Activated T-helper 2 cell treated with anti-CD3 and anti-CD28 coated beads, Interferon-gamma antibody, Interleukin-2, Interleukin-4, amounts not matched to agents 10 μg/mL and 5 μg/mL and 100 μg/mL, durations not matched to agents 14 hours and 24 hours and 36 hours (primary cell): Measurements from ENCODE around the gene FARP1. TPM values are rescaled to one million over a fixed set of nuclear protein-coding genes. Genes with fewer than 3 reads are reported as not detected.

ENCODE experiments used
- DNase-seq: peaks from one replicate; pipeline ENCODE4 v3.0.0; 2021; ENCODE audit warnings: low spot score
- H3K27ac Mint-ChIP-seq: one replicate; pipeline ENCODE4 v1.8.0; 2021; ENCODE audit warnings: mixed read lengths
- H3K27me3 Mint-ChIP-seq: one replicate; pipeline ENCODE4 v1.8.0; 2021; ENCODE audit warnings: low read depth, mixed read lengths
- H3K36me3 Mint-ChIP-seq: one replicate; pipeline ENCODE4 v1.8.0; 2021; ENCODE audit warnings: low read depth, mixed read lengths
- H3K4me1 Mint-ChIP-seq: one replicate; pipeline ENCODE4 v1.8.0; 2021; ENCODE audit warnings: low read depth, mixed read lengths
- H3K4me3 Mint-ChIP-seq: one replicate; pipeline ENCODE4 v1.8.0; 2021; ENCODE audit warnings: low read depth, mild to moderate bottlenecking, moderate library complexity, mixed read lengths
- H3K9me3 Mint-ChIP-seq: one replicate; pipeline ENCODE4 v1.8.0; 2021; ENCODE audit warnings: mixed read lengths
- intact Hi-C: fragments of 100-400 bp; cut with micrococcal nuclease; formaldehyde crosslinking; loops from one replicate; pipeline ENCODE4 v1.15.1; 2023
- total RNA-seq: library from RNA; stranded (reverse); gene quantifications from 2 replicates; pipeline ENCODE4 v1.2.3, GENCODE V29; 2022

The FARP1 gene
- total RNA-seq, 1 donor from 2014 or later: 0.89 TPM

GRCh38 chr13:98285852-98286594, 143.1 kb downstream of the FARP1 start:
- Mint-ChIP-seq H3K4me3 (no peak overlapping the region), H3K4me1 (no peaks in the 10 kb centered on the region), H3K9me3 (no peaks in the 10 kb centered on the region), H3K27me3 (no peaks in the 10 kb centered on the region), H3K27ac (no peak overlapping the region), H3K36me3 (no peaks in the 10 kb centered on the region)
- DNase-seq: no peak
- intact Hi-C loops: no loop called here

GRCh38 chr13:98286799-98287198, 143.9 kb downstream of the FARP1 start:
- intact Hi-C loops: no loop called here
- no peaks in the 10 kb centered on the region for H3K36me3 Mint-ChIP-seq
- H3K27ac Mint-ChIP-seq: no peak overlapping the region
- no peaks in the 10 kb centered on the region for H3K4me1 Mint-ChIP-seq
- no peak for DNase-seq
- H3K27me3 Mint-ChIP-seq: no peaks in the 10 kb centered on the region
- no peak overlapping the region for H3K4me3 Mint-ChIP-seq
- no peaks in the 10 kb centered on the region for H3K9me3 Mint-ChIP-seq

GRCh38 chr13:98288211-98288610, 145.3 kb downstream of the FARP1 start:
- H3K4me3 Mint-ChIP-seq: no peak overlapping the region
- intact Hi-C loops: no loop called here
- no peak overlapping the region for H3K27ac Mint-ChIP-seq
- no peaks in the 10 kb centered on the region for H3K9me3 Mint-ChIP-seq
- no peaks in the 10 kb centered on the region for H3K36me3 Mint-ChIP-seq
- H3K4me1 Mint-ChIP-seq: no peaks in the 10 kb centered on the region
- no peaks in the 10 kb centered on the region for H3K27me3 Mint-ChIP-seq
- DNase-seq: no peak

- H3K4me3 Mint-ChIP-seq: no peak overlapping the region
- H3K4me1 Mint-ChIP-seq: no peaks in the 10 kb centered on the region
- no peak for DNase-seq
- H3K36me3 Mint-ChIP-seq: no peaks in the 10 kb centered on the region
- H3K27ac Mint-ChIP-seq: no peak overlapping the region
- no peaks in the 10 kb centered on the region for H3K27me3 Mint-ChIP-seq
- H3K9me3 Mint-ChIP-seq: no peaks in the 10 kb centered on the region
- intact Hi-C loops: no loop called here
These were observed 146.5 kb downstream of the FARP1 start for GRCh38 chr13:98289339-98289945.

GRCh38 chr13:98290261-98290660, 147.4 kb downstream of the FARP1 start:
- Mint-ChIP-seq H3K27ac (no peak overlapping the region), H3K27me3 (no peaks in the 10 kb centered on the region), H3K36me3 (no peaks in the 10 kb centered on the region), H3K9me3 (no peaks in the 10 kb centered on the region), H3K4me1 (no peaks in the 10 kb centered on the region), H3K4me3 (no peak overlapping the region)
- intact Hi-C loops: no loop called here
- no peak for DNase-seq

GRCh38 chr13:98291658-98292057, 148.8 kb downstream of the FARP1 start:
- H3K27me3 Mint-ChIP-seq: no peaks in the 10 kb centered on the region
- no peaks in the 10 kb centered on the region for H3K36me3 Mint-ChIP-seq
- H3K4me1 Mint-ChIP-seq: no peaks in the 10 kb centered on the region
- no peak overlapping the region for H3K27ac Mint-ChIP-seq
- DNase-seq: no peak
- H3K4me3 Mint-ChIP-seq: no peak overlapping the region
- intact Hi-C loops: no loop called here
- H3K9me3 Mint-ChIP-seq: no peaks in the 10 kb centered on the region

GRCh38 chr13:98293103-98293502, 150.2 kb downstream of the FARP1 start:
- Mint-ChIP-seq H3K4me1 (no peaks in the 10 kb centered on the region), H3K27me3 (no peaks in the 10 kb centered on the region), H3K4me3 (no peak overlapping the region), H3K27ac (no peak overlapping the region), H3K9me3 (no peaks in the 10 kb centered on the region), H3K36me3 (no peaks in the 10 kb centered on the region)
- no peak for DNase-seq
- intact Hi-C loops: no loop called here

GRCh38 chr13:98293570-98294142, 150.8 kb downstream of the FARP1 start:
- Mint-ChIP-seq H3K27ac (no peak overlapping the region), H3K4me3 (no peak overlapping the region), H3K4me1 (no peaks in the 10 kb centered on the region), H3K9me3 (no peaks in the 10 kb centered on the region), H3K27me3 (no peaks in the 10 kb centered on the region), H3K36me3 (no peaks in the 10 kb centered on the region)
- DNase-seq: no peak
- intact Hi-C loops: no loop called here

- DNase-seq: no peak
- intact Hi-C loops: no loop called here
- no peaks in the 10 kb centered on the region for H3K27me3 Mint-ChIP-seq
- H3K27ac Mint-ChIP-seq: no peak overlapping the region
- H3K9me3 Mint-ChIP-seq: no peaks in the 10 kb centered on the region
- H3K4me3 Mint-ChIP-seq: no peak overlapping the region
- no peaks in the 10 kb centered on the region for H3K36me3 Mint-ChIP-seq
- H3K4me1 Mint-ChIP-seq: no peaks in the 10 kb centered on the region
These were observed 152.5 kb downstream of the FARP1 start for GRCh38 chr13:98295371-98295770.

GRCh38 chr13:98297051-98297450, 154.2 kb downstream of the FARP1 start:
- H3K4me3 Mint-ChIP-seq: no peak overlapping the region
- no peaks in the 10 kb centered on the region for H3K36me3 Mint-ChIP-seq
- H3K27me3 Mint-ChIP-seq: no peaks in the 10 kb centered on the region
- intact Hi-C loops: no loop called here
- no peak overlapping the region for H3K27ac Mint-ChIP-seq
- no peak for DNase-seq
- no peaks in the 10 kb centered on the region for H3K9me3 Mint-ChIP-seq
- H3K4me1 Mint-ChIP-seq: no peaks in the 10 kb centered on the region

- no peaks in the 10 kb centered on the region for H3K4me1 Mint-ChIP-seq
- intact Hi-C loops: no loop called here
- no peak for DNase-seq
- no peak overlapping the region for H3K27ac Mint-ChIP-seq
- no peaks in the 10 kb centered on the region for H3K9me3 Mint-ChIP-seq
- no peak overlapping the region for H3K4me3 Mint-ChIP-seq
- no peaks in the 10 kb centered on the region for H3K36me3 Mint-ChIP-seq
- no peaks in the 10 kb centered on the region for H3K27me3 Mint-ChIP-seq
These were observed 154.9 kb downstream of the FARP1 start for GRCh38 chr13:98297745-98298144.

- H3K27ac Mint-ChIP-seq: no peak overlapping the region
- H3K36me3 Mint-ChIP-seq: no peaks in the 10 kb centered on the region
- no peaks in the 10 kb centered on the region for H3K27me3 Mint-ChIP-seq
- no peaks in the 10 kb centered on the region for H3K4me1 Mint-ChIP-seq
- H3K9me3 Mint-ChIP-seq: no peaks in the 10 kb centered on the region
- DNase-seq: no peak
- H3K4me3 Mint-ChIP-seq: no peak overlapping the region
- intact Hi-C loops: no loop called here
These were observed 155.7 kb downstream of the FARP1 start for GRCh38 chr13:98298599-98298998.

- H3K27me3 Mint-ChIP-seq: no peaks in the 10 kb centered on the region
- H3K27ac Mint-ChIP-seq: no peak overlapping the region
- DNase-seq: no peak
- intact Hi-C loops: no loop called here
- no peaks in the 10 kb centered on the region for H3K4me1 Mint-ChIP-seq
- H3K4me3 Mint-ChIP-seq: no peak overlapping the region
- no peaks in the 10 kb centered on the region for H3K36me3 Mint-ChIP-seq
- no peaks in the 10 kb centered on the region for H3K9me3 Mint-ChIP-seq
These were observed 156.5 kb downstream of the FARP1 start for GRCh38 chr13:98299235-98299965.
